Progenitor cell of endocrine pancreas (in vitro differentiated cells): Measurements from ENCODE around the gene NR6A1. TPM values are rescaled to one million over a fixed set of nuclear protein-coding genes. Genes with fewer than 3 reads are reported as not detected.
A peak's percentile ranks its signal among the peaks of the same experiment; 100 is the strongest.

ENCODE experiments used
- DNase-seq: peaks from one replicate; pipeline ENCODE4 v3.0.0; 2021; ENCODE audit warnings: low spot score; ENCODE audit not compliant: unreplicated experiment
- H3K27ac Mint-ChIP-seq: 2 replicates; pipeline ENCODE4 v1.8.0; 2021; ENCODE audit warnings: mild to moderate bottlenecking, moderate library complexity, mixed read lengths
- H3K27me3 Mint-ChIP-seq: 2 replicates; pipeline ENCODE4 v1.8.0; 2021; ENCODE audit warnings: mixed read lengths
- H3K36me3 Mint-ChIP-seq: 2 replicates; pipeline ENCODE4 v1.8.0; 2022; ENCODE audit warnings: mixed read lengths; ENCODE audit not compliant: insufficient read depth
- H3K4me1 Mint-ChIP-seq: 2 replicates; pipeline ENCODE4 v1.8.0; 2021; ENCODE audit warnings: low read depth, mixed read lengths
- H3K4me3 Mint-ChIP-seq: 2 replicates; pipeline ENCODE4 v1.8.0; 2021; ENCODE audit warnings: low read depth, mild to moderate bottlenecking, moderate library complexity, mixed read lengths
- H3K9me3 Mint-ChIP-seq: 2 replicates; pipeline ENCODE4 v1.8.0; 2021; ENCODE audit warnings: low read depth, mixed read lengths
- CTCF ChIP-seq: fragments of 200-600 bp; sonication (generic); IDR thresholded peaks from one replicate; pipeline ENCODE4 v1.5.0; 2021; ENCODE audit warnings: antibody characterized with exemption, mild to moderate bottlenecking; ENCODE audit not compliant: unreplicated experiment
- total RNA-seq: library from RNA; stranded (reverse); gene quantifications from 2 replicates; pipeline ENCODE4 v1.2.1, GENCODE V29; 2021

The NR6A1 gene
- total RNA-seq, 1 donor from 2014 or later: 86.4 TPM

- H3K4me3 Mint-ChIP-seq: no peak overlapping the region
- H3K9me3 Mint-ChIP-seq: no peaks in the 10 kb centered on the region
- peaks cover 1% of the 10 kb centered on the region for H3K4me1 Mint-ChIP-seq
- no peak for DNase-seq
- TF ChIP-seq CTCF: peak; percentile 53
- no peak overlapping the region for H3K27ac Mint-ChIP-seq
- peaks cover 45% of the 10 kb centered on the region for H3K27me3 Mint-ChIP-seq
- no peaks in the 10 kb centered on the region for H3K36me3 Mint-ChIP-seq
Observed at GRCh38 chr9:124480621-124480981, 290.5 kb downstream of the NR6A1 start.

- no peak for DNase-seq
- H3K4me1 Mint-ChIP-seq: peaks cover 1% of the 10 kb centered on the region
- TF ChIP-seq CTCF: no peak
- no peak overlapping the region for H3K4me3 Mint-ChIP-seq
- no peaks in the 10 kb centered on the region for H3K36me3 Mint-ChIP-seq
- H3K9me3 Mint-ChIP-seq: no peaks in the 10 kb centered on the region
- no peak overlapping the region for H3K27ac Mint-ChIP-seq
- H3K27me3 Mint-ChIP-seq: peaks cover 42% of the 10 kb centered on the region
Observed at GRCh38 chr9:124479947-124480620, 291.0 kb downstream of the NR6A1 start.

GRCh38 chr9:124479371-124479770 is 291.7 kb downstream of the NR6A1 start:
- H3K4me1 Mint-ChIP-seq: peaks cover 1% of the 10 kb centered on the region
- H3K36me3 Mint-ChIP-seq: no peaks in the 10 kb centered on the region
- TF ChIP-seq CTCF: no peak
- no peak for DNase-seq
- H3K4me3 Mint-ChIP-seq: no peak overlapping the region
- peaks cover 42% of the 10 kb centered on the region for H3K27me3 Mint-ChIP-seq
- no peaks in the 10 kb centered on the region for H3K9me3 Mint-ChIP-seq
- H3K27ac Mint-ChIP-seq: no peak overlapping the region

GRCh38 chr9:124478354-124478753 is 292.8 kb downstream of the NR6A1 start:
- DNase-seq: no peak

GRCh38 chr9:124477648-124478285 is 293.3 kb downstream of the NR6A1 start:
- Mint-ChIP-seq H3K36me3 (no peaks in the 10 kb centered on the region), H3K9me3 (no peaks in the 10 kb centered on the region), H3K4me3 (peak overlapping the region; percentile 12), H3K27ac (no peak overlapping the region), H3K27me3 (peaks cover 30% of the 10 kb centered on the region), H3K4me1 (peaks cover 1% of the 10 kb centered on the region)
- no peak for TF ChIP-seq CTCF
- DNase-seq: no peak

More at GRCh38 chr9:124478354-124478753, 292.8 kb downstream of the NR6A1 start:
- Mint-ChIP-seq H3K36me3 (no peaks in the 10 kb centered on the region), H3K27me3 (peaks cover 36% of the 10 kb centered on the region), H3K4me1 (peaks cover 1% of the 10 kb centered on the region), H3K27ac (peak overlapping the region; percentile 38), H3K9me3 (no peaks in the 10 kb centered on the region), H3K4me3 (peak overlapping the region; percentile 12)
- TF ChIP-seq CTCF: no peak
